ENCODE measurements around the gene SFTPD. TPM values are rescaled to one million over a fixed set of nuclear protein-coding genes. Genes with fewer than 3 reads are reported as not detected.
"Not testable (repeated sequence)": the region's sequence is repeated elsewhere in the genome, so short reads cannot be mapped to it uniquely, and the experiment has no call there.

The SFTPD gene
- total RNA-seq, 1 donor from 2014 or later, result not detected

- no peak for DNase-seq (ENCODE audit: extremely low read depth, low read depth, low spot score)
Observed at GRCh38 chr10:79927111-79927828, 21.6 kb downstream of the SFTPD start.

GRCh38 chr10:79926037-79926436, 22.9 kb downstream of the SFTPD start:
- DNase-seq (ENCODE audit: extremely low read depth, low read depth, low spot score), result no peak

- no peak for DNase-seq (ENCODE audit: extremely low read depth, low read depth, low spot score)
Observed at GRCh38 chr10:79925614-79926013, 23.3 kb downstream of the SFTPD start.

- no peak for DNase-seq (ENCODE audit: extremely low read depth, low read depth, low spot score)
Observed at GRCh38 chr10:79923669-79924068, 25.2 kb downstream of the SFTPD start.

GRCh38 chr10:79923145-79923544, 25.8 kb downstream of the SFTPD start:
- DNase-seq (ENCODE audit: extremely low read depth, low read depth, low spot score), result no peak

- DNase-seq (ENCODE audit: extremely low read depth, low read depth, low spot score), result not testable (repeated sequence)
Observed at GRCh38 chr10:79922011-79922412, 26.9 kb downstream of the SFTPD start.

GRCh38 chr10:79915838-79916237, 33.1 kb downstream of the SFTPD start:
- DNase-seq (ENCODE audit: extremely low read depth, low read depth, low spot score), result not testable (repeated sequence)

GRCh38 chr10:79914512-79914911, 34.4 kb downstream of the SFTPD start:
- DNase-seq (ENCODE audit: extremely low read depth, low read depth, low spot score), result not testable (repeated sequence)

- DNase-seq (ENCODE audit: extremely low read depth, low read depth, low spot score), result no peak
Observed at GRCh38 chr10:79910836-79911235, 38.1 kb downstream of the SFTPD start.

GRCh38 chr10:79910344-79910743, 38.6 kb downstream of the SFTPD start:
- no peak for DNase-seq (ENCODE audit: extremely low read depth, low read depth, low spot score)

- peak; percentile 5 for DNase-seq (ENCODE audit: extremely low read depth, low read depth, low spot score)
Observed at GRCh38 chr10:79905322-79906314, 43.3 kb downstream of the SFTPD start.

- peak; percentile 1 for DNase-seq (ENCODE audit: extremely low read depth, low read depth, low spot score)
Observed at GRCh38 chr10:79904671-79905321, 44.1 kb downstream of the SFTPD start.

- not testable (repeated sequence) for DNase-seq (ENCODE audit: extremely low read depth, low read depth, low spot score)
Observed at GRCh38 chr10:79901571-79901970, 47.3 kb downstream of the SFTPD start.

- DNase-seq (ENCODE audit: extremely low read depth, low read depth, low spot score), result no peak
Observed at GRCh38 chr10:79898597-79899325, 50.1 kb downstream of the SFTPD start.

- DNase-seq (ENCODE audit: extremely low read depth, low read depth, low spot score), result not testable (repeated sequence)
Observed at GRCh38 chr10:79892896-79893295, 56.0 kb downstream of the SFTPD start.

- DNase-seq (ENCODE audit: extremely low read depth, low read depth, low spot score), result no peak
Observed at GRCh38 chr10:79890469-79890868, 58.4 kb downstream of the SFTPD start.

- DNase-seq (ENCODE audit: extremely low read depth, low read depth, low spot score), result not testable (repeated sequence)
Observed at GRCh38 chr10:79888984-79889383, 59.9 kb downstream of the SFTPD start.
